ENCODE results near the gene CPOX. TPM values are rescaled to one million over a fixed set of nuclear protein-coding genes. Genes with fewer than 3 reads are reported as not detected.
A peak's percentile ranks its signal among the peaks of the same experiment; 100 is the strongest.
"Not testable (repeated sequence)": the region's sequence is repeated elsewhere in the genome, so short reads cannot be mapped to it uniquely, and the experiment has no call there.

Gene CPOX
- total RNA-seq, 2 experiments from 2014 or later = 51.1 to 52.2 TPM

- Mint-ChIP-seq H3K9me3 (peaks cover 3% of the 10 kb centered on the region), H3K36me3 (peaks cover 14% of the 10 kb centered on the region)
- ATAC-seq (ENCODE audit: low read depth) = no peak
Observed at GRCh38 chr3:98565237-98565643, 28.2 kb downstream of the CPOX start.

GRCh38 chr3:98564282-98565005, 29.0 kb downstream of the CPOX start:
- peaks cover 15% of the 10 kb centered on the region for H3K36me3 Mint-ChIP-seq
- peaks cover 65% of the 10 kb centered on the region for H3K4me1 Mint-ChIP-seq
- POLR2A ChIA-PET = interaction anchor here (0.6 to 5.7 kb wide), 15 partner anchors 8 to 743 kb away, joined by 3 to 75 read pairs (median 9); partner anchors contain the start of genes CLDND1, CPOX and GPR15
- DNase-seq = peak; percentile 51
- H3K4me3 Mint-ChIP-seq = peak overlapping the region; percentile 89
- peaks cover 1% of the 10 kb centered on the region for H3K9me3 Mint-ChIP-seq
- ATAC-seq (ENCODE audit: low read depth) = peak; percentile 80
- no peaks in the 10 kb centered on the region for H3K27me3 Mint-ChIP-seq
- H3K27ac Mint-ChIP-seq = peak overlapping the region; percentile 99

More at GRCh38 chr3:98565237-98565643, 28.2 kb downstream of the CPOX start:
- DNase-seq = no peak
- Mint-ChIP-seq H3K27ac (peak overlapping the region; percentile 88), H3K27me3 (no peaks in the 10 kb centered on the region), H3K4me3 (peak overlapping the region; percentile 74), H3K4me1 (peaks cover 67% of the 10 kb centered on the region)
- POLR2A ChIA-PET = interaction anchor here (0.9 to 5.7 kb wide), 12 partner anchors 10 to 113 kb away, joined by 3 to 75 read pairs (median 10); partner anchors contain the start of genes CLDND1, CPOX and GPR15

- Mint-ChIP-seq H3K27me3 (no peaks in the 10 kb centered on the region), H3K4me1 (peaks cover 70% of the 10 kb centered on the region), H3K27ac (peak overlapping the region; percentile 99), H3K4me3 (peak overlapping the region; percentile 89), H3K9me3 (peaks cover 1% of the 10 kb centered on the region), H3K36me3 (peaks cover 9% of the 10 kb centered on the region)
- POLR2A ChIA-PET = interaction anchor here (0.6 to 5.7 kb wide), 13 partner anchors 9 to 743 kb away, joined by 3 to 75 read pairs (median 7); partner anchors contain the start of genes CLDND1, CPOX and GPR15
- DNase-seq (no peak), ATAC-seq (ENCODE audit: low read depth) (peak; percentile 6)
Observed at GRCh38 chr3:98563661-98564281, 29.6 kb downstream of the CPOX start.

GRCh38 chr3:98561727-98562521, 31.5 kb downstream of the CPOX start:
- ATAC-seq (ENCODE audit: low read depth) = peak; percentile 21

GRCh38 chr3:98560911-98561310, 32.5 kb downstream of the CPOX start:
- no peak for DNase-seq
- Mint-ChIP-seq H3K4me3 (peak overlapping the region; percentile 28), H3K4me1 (peaks cover 70% of the 10 kb centered on the region), H3K9me3 (no peaks in the 10 kb centered on the region), H3K36me3 (peaks cover 4% of the 10 kb centered on the region), H3K27me3 (no peaks in the 10 kb centered on the region), H3K27ac (peak overlapping the region; percentile 77)
- no peak for ATAC-seq (ENCODE audit: low read depth)
- POLR2A ChIA-PET = no interaction called here

More at GRCh38 chr3:98561727-98562521, 31.5 kb downstream of the CPOX start:
- H3K27me3 Mint-ChIP-seq = no peaks in the 10 kb centered on the region
- DNase-seq = no peak
- H3K36me3 Mint-ChIP-seq = peaks cover 7% of the 10 kb centered on the region
- peaks cover 72% of the 10 kb centered on the region for H3K4me1 Mint-ChIP-seq
- no peaks in the 10 kb centered on the region for H3K9me3 Mint-ChIP-seq
- peak overlapping the region; percentile 77 for H3K27ac Mint-ChIP-seq
- POLR2A ChIA-PET = interaction anchor here (1.0 to 5.7 kb wide), 6 partner anchors 9 to 39 kb away, joined by 3 to 75 read pairs (median 4); partner anchors contain the start of genes CLDND1 and CPOX
- peak overlapping the region; percentile 43 for H3K4me3 Mint-ChIP-seq

DNA sequence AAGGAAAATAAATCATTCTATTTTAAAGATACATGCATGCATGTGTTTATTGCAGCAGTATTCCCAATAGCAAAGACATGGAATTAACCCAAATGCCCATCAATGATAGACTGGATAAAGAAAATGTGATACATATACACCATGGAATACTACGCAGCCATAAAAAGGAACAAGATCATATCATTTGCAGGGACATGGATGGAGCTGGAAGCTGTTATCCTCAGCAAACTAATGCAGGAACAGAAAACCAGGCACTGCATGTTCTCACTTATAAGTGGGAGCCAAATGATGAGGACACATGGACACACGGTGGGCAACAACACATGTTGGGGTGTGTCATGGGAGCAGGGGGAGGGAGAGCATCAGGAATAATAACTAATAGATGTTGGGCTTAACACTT, 33.6 kb downstream of the CPOX start:
- H3K9me3 Mint-ChIP-seq; H3K27ac Mint-ChIP-seq; ATAC-seq (ENCODE audit: low read depth); H3K27me3 Mint-ChIP-seq; H3K4me3 Mint-ChIP-seq; H3K36me3 Mint-ChIP-seq; DNase-seq: not testable (repeated sequence)
- POLR2A ChIA-PET = interaction anchor here (0.6 to 5.2 kb wide), 2 partner anchors 21 to 39 kb away, joined by 6 to 92 read pairs; partner anchors contain the start of gene CLDND1
- peaks cover 66% of the 10 kb centered on the region for H3K4me1 Mint-ChIP-seq

- DNase-seq = no peak
- Mint-ChIP-seq H3K27me3 (no peaks in the 10 kb centered on the region), H3K4me3 (peak overlapping the region; percentile 91), H3K4me1 (peaks cover 64% of the 10 kb centered on the region), H3K9me3 (no peaks in the 10 kb centered on the region), H3K36me3 (peaks cover 12% of the 10 kb centered on the region), H3K27ac (peak overlapping the region; percentile 93)
- POLR2A ChIA-PET = interaction anchor here (0.7 to 5.2 kb wide), 8 partner anchors 12 to 198 kb away, joined by 3 to 92 read pairs (median 6); partner anchors contain the start of genes CLDND1 and CPOX
- ATAC-seq (ENCODE audit: low read depth) = no peak
Observed at GRCh38 chr3:98558100-98558827, 35.1 kb downstream of the CPOX start.

DNA sequence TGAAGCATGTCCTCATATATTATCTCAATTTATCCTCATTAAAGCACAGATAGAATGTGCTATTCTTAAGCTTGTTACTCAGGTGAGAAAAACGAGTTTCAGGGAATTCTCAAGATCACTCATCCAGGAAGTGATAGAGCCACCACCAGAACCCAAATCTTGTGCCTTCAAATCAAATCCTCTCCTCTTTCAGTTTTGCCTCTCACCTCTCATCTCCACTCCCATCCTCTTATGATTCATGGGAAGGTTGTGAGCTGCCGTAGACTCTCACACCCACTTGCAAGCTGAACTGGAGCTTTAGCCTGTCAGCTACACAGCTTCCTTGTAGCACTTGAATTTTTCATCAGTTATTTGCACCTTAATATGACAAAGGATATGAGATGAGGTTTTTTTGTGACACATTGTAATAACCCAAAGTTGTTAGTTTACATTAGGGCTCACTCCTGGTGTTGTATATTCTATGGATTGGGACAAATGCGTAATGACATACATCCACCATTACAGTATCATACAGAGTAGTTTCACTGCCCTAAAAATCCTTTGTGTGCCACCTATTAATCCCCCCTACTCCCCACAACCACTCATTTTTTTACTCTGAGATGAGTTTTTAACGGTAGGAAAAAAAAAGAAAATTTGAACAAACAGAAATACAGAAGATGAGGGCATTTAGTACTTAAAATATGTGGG, 35.9 kb downstream of the CPOX start:
- DNase-seq = no peak
- peaks cover 20% of the 10 kb centered on the region for H3K36me3 Mint-ChIP-seq
- peak overlapping the region; percentile 93 for H3K27ac Mint-ChIP-seq
- H3K4me3 Mint-ChIP-seq = peak overlapping the region; percentile 91
- no peaks in the 10 kb centered on the region for H3K9me3 Mint-ChIP-seq
- peaks cover 67% of the 10 kb centered on the region for H3K4me1 Mint-ChIP-seq
- POLR2A ChIA-PET = interaction anchor here (0.5 to 5.8 kb wide), 10 partner anchors 8 to 346 kb away, joined by 3 to 92 read pairs (median 14); partner anchors contain the start of genes CLDND1 and CPOX
- peak; percentile 27 for ATAC-seq (ENCODE audit: low read depth)
- H3K27me3 Mint-ChIP-seq = no peaks in the 10 kb centered on the region

- Mint-ChIP-seq H3K4me3 (peak overlapping the region; percentile 91), H3K36me3 (peaks cover 27% of the 10 kb centered on the region), H3K27ac (peak overlapping the region; percentile 93), H3K4me1 (peaks cover 70% of the 10 kb centered on the region), H3K27me3 (no peaks in the 10 kb centered on the region), H3K9me3 (no peaks in the 10 kb centered on the region)
- DNase-seq (peak; percentile 50), ATAC-seq (ENCODE audit: low read depth) (peak; percentile 91)
- POLR2A ChIA-PET = interaction anchor here (1.1 to 5.8 kb wide), 11 partner anchors 9 to 196 kb away, joined by 3 to 92 read pairs (median 10); partner anchors contain the start of genes CLDND1 and CPOX
Observed at GRCh38 chr3:98556164-98557130, 37.0 kb downstream of the CPOX start.

DNA sequence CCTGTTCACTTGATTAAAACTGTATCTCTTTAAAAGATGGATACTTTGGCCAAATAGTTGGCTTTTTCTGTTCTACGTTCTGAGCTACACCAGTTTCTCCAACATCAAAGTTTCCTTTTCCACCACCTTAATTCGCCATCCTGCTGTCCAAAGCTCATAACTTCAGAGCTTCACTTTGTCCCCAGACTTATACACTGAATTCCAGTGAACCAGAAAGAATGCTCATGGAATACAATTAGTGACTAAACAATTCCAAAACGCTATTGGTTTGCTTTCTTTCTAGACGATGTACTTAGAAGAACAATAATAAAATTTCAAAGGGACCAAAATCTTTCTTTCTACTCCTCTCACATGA, 38.4 kb downstream of the CPOX start:
- Mint-ChIP-seq H3K36me3 (peaks cover 36% of the 10 kb centered on the region), H3K4me3 (peak overlapping the region; percentile 91), H3K27ac (peak overlapping the region; percentile 93), H3K9me3 (no peaks in the 10 kb centered on the region), H3K4me1 (peaks cover 71% of the 10 kb centered on the region), H3K27me3 (no peaks in the 10 kb centered on the region)
- DNase-seq = no peak
- ATAC-seq (ENCODE audit: low read depth) = no peak
- POLR2A ChIA-PET = interaction anchor here (0.7 to 5.8 kb wide), 9 partner anchors 9 to 636 kb away, joined by 3 to 92 read pairs (median 21); partner anchors contain the start of genes CLDND1 and CPOX

- Mint-ChIP-seq H3K27me3 (no peaks in the 10 kb centered on the region), H3K27ac (peak overlapping the region; percentile 93), H3K9me3 (no peaks in the 10 kb centered on the region), H3K4me1 (peaks cover 75% of the 10 kb centered on the region), H3K36me3 (peaks cover 37% of the 10 kb centered on the region), H3K4me3 (peak overlapping the region; percentile 91)
- DNase-seq (no peak), ATAC-seq (ENCODE audit: low read depth) (no peak)
- POLR2A ChIA-PET = interaction anchor here (2.3 to 5.8 kb wide), 8 partner anchors 8 to 34 kb away, joined by 10 to 92 read pairs (median 22); partner anchors contain the start of gene CLDND1
Observed at GRCh38 chr3:98554580-98554979, 38.8 kb downstream of the CPOX start.
